Measurements from ENCODE around the gene CACNA2D3. TPM values are rescaled to one million over a fixed set of nuclear protein-coding genes. Genes with fewer than 3 reads are reported as not detected.

Gene CACNA2D3
- total and polyA plus RNA-seq, 4 donors: 0.38 to 2.5 (median 1.1) TPM

DNA sequence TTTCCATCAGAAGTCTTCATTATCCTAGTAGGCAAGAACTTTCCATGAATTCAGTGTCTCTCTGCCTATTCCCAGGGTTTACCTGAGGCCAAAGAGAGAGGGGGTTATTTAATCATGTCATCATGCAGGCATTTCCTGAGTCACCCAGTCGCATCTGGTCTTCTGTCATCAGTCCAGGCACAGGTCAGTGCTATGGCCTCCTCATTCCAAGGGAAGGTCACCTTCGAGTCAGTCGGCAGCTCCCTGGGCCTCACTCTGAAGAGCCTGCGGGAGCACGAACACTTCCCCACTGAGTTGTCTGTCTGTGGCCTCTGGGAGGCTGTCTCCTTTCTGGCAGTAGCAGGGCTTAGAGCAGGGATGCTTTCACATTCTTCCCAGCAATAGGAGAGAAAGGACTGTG, 831.7 kb downstream of the CACNA2D3 start:
- Histone ChIP-seq H3K27ac (ENCODE audit: low read depth in 1 of 2, low read length in 1 of 2) (no peak overlapping the region), H3K27me3 (ENCODE audit: control insufficient read depth in 3 of 3, insufficient read depth in 3 of 3, low read length in 2 of 3) (no peaks in the 10 kb centered on the region), H3K36me3 (ENCODE audit: control insufficient read depth in 4 of 4, insufficient read depth in 4 of 4, low read length in 4 of 4) (no peaks in the 10 kb centered on the region), H3K9me3 (ENCODE audit: control insufficient read depth in 4 of 4, insufficient read depth in 3 of 4, low read length in 3 of 4) (peaks cover 0 to 2% (median 0%) of the 10 kb centered on the region in 4 donors), H3K4me3 (no peak overlapping the region), H3K4me1 (ENCODE audit: control insufficient read depth in 5 of 5, insufficient read depth in 5 of 5, low read length in 5 of 5) (peaks cover 0 to 24% (median 5%) of the 10 kb centered on the region in 5 donors), H3K9ac (ENCODE audit: insufficient read depth in 1 of 2, low read length in 2 of 2) (no peak overlapping the region)
- 65 to 85% methylated on average over 5 of the region's 5 CpGs for WGBS, 2 donors
- ATAC-seq (ENCODE audit: insufficient read depth, low FRiP score) (no peak), DNase-seq (no peak)
- TF ChIP-seq, protein P1, sequence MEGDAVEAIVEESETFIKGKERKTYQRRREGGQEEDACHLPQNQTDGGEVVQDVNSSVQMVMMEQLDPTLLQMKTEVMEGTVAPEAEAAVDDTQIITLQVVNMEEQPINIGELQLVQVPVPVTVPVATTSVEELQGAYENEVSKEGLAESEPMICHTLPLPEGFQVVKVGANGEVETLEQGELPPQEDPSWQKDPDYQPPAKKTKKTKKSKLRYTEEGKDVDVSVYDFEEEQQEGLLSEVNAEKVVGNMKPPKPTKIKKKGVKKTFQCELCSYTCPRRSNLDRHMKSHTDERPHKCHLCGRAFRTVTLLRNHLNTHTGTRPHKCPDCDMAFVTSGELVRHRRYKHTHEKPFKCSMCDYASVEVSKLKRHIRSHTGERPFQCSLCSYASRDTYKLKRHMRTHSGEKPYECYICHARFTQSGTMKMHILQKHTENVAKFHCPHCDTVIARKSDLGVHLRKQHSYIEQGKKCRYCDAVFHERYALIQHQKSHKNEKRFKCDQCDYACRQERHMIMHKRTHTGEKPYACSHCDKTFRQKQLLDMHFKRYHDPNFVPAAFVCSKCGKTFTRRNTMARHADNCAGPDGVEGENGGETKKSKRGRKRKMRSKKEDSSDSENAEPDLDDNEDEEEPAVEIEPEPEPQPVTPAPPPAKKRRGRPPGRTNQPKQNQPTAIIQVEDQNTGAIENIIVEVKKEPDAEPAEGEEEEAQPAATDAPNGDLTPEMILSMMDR (IDR thresholded peaks at IDR 0.05; ENCODE audit: control extremely low read depth, extremely low read depth): no peak

DNA sequence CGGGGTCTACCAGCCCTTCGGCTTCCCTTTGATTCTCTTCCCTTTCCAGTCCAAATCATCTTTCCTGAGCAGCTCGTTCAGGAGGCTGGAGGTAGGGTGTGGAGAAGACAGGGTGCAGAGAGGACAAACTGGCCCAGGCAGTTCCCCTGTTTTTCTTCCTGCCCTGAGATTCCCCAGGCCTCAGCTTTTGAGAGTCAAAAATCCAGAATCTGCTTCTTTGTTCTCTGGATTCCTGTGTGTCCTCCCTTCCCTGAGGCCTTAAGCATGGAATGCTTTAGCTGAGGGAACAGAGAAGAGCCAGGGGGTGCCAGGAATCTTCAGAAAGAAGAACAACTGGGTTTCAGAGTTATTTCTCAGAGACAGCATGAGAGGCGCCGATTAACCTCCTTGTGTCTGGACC, 832.2 kb downstream of the CACNA2D3 start:
- Histone ChIP-seq H3K4me1 (ENCODE audit: control insufficient read depth in 5 of 5, insufficient read depth in 5 of 5, low read length in 5 of 5) (peaks cover 0 to 24% (median 5%) of the 10 kb centered on the region in 5 donors), H3K9me3 (ENCODE audit: control insufficient read depth in 4 of 4, insufficient read depth in 3 of 4, low read length in 3 of 4) (peaks cover 0 to 2% (median 0%) of the 10 kb centered on the region in 4 donors), H3K4me3 (no peak overlapping the region), H3K9ac (ENCODE audit: insufficient read depth in 1 of 2, low read length in 2 of 2) (no peak overlapping the region), H3K27me3 (ENCODE audit: control insufficient read depth in 3 of 3, insufficient read depth in 3 of 3, low read length in 2 of 3) (no peaks in the 10 kb centered on the region), H3K27ac (ENCODE audit: low read depth in 1 of 2, low read length in 1 of 2) (no peak overlapping the region), H3K36me3 (ENCODE audit: control insufficient read depth in 4 of 4, insufficient read depth in 4 of 4, low read length in 4 of 4) (no peaks in the 10 kb centered on the region)
- TF ChIP-seq, protein P1 (IDR thresholded peaks at IDR 0.05; ENCODE audit: control extremely low read depth, extremely low read depth): no peak
- 87 to 92% methylated on average over 5 of the region's 5 CpGs for WGBS, 2 donors
- no peak for DNase-seq
- no peak for ATAC-seq (ENCODE audit: insufficient read depth, low FRiP score)

DNA sequence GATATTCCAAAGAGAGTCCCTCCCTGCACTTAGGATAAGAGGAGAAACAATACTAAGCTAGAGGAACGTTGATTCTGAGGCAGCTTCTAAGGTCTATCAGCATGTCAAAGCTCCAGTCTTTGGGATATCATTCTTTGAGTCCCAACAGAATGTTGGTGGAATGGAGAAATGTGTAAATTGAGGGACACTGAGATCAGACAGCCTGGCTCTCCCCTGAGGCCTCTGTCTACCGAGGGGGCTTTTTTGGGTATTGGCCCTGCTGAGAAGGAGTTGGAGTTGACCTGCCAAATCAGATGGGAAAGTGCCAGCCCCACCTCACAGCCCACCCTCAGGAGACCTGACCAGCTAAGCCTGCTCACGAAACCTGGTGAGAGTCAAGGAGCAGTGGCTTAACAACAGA, 833.1 kb downstream of the CACNA2D3 start:
- H3K27me3 ChIP-seq (ENCODE audit: control insufficient read depth in 3 of 3, insufficient read depth in 3 of 3, low read length in 2 of 3): no peaks in the 10 kb centered on the region
- ATAC-seq (ENCODE audit: insufficient read depth, low FRiP score): no peak
- H3K36me3 ChIP-seq (ENCODE audit: control insufficient read depth in 4 of 4, insufficient read depth in 4 of 4, low read length in 4 of 4): no peaks in the 10 kb centered on the region
- peaks cover 0 to 2% (median 0%) of the 10 kb centered on the region in 4 donors for H3K9me3 ChIP-seq (ENCODE audit: control insufficient read depth in 4 of 4, insufficient read depth in 3 of 4, low read length in 3 of 4)
- TF ChIP-seq, protein P1 (IDR thresholded peaks at IDR 0.05; ENCODE audit: control extremely low read depth, extremely low read depth): no peak
- peaks cover 0 to 20% (median 5%) of the 10 kb centered on the region in 5 donors for H3K4me1 ChIP-seq (ENCODE audit: control insufficient read depth in 5 of 5, insufficient read depth in 5 of 5, low read length in 5 of 5)
- H3K27ac ChIP-seq (ENCODE audit: low read depth in 1 of 2, low read length in 1 of 2): no peak overlapping the region
- DNase-seq: no peak
- no peak overlapping the region for H3K4me3 ChIP-seq
- H3K9ac ChIP-seq (ENCODE audit: insufficient read depth in 1 of 2, low read length in 2 of 2): no peak overlapping the region
- WGBS, 2 donors: 79 to 82% methylated on average over 3 of the region's 3 CpGs

DNA sequence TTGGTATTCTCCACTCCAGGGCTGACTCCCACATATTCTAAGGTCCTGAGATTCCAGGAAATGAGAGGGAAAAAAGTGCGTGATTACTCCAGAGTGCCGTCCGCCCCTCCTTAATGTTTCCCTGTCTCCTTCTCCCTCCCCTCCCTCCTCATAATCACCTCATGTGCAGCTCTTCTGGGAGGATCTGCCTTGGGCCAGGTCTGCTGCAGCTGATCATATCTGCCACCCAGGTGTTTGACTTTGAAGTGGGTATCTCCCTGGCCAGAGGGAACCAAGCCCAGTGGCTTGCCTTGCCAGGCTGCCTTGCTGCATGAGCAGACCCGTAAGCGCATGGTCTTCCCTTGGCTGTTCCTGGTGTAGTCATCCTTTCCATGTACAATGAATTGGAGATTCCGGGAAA, 833.6 kb downstream of the CACNA2D3 start:
- no peak for ATAC-seq (ENCODE audit: insufficient read depth, low FRiP score)
- DNase-seq: no peak
- Histone ChIP-seq H3K27me3 (ENCODE audit: control insufficient read depth in 3 of 3, insufficient read depth in 3 of 3, low read length in 2 of 3) (no peaks in the 10 kb centered on the region), H3K4me3 (no peak overlapping the region), H3K27ac (ENCODE audit: low read depth in 1 of 2, low read length in 1 of 2) (no peak overlapping the region), H3K36me3 (ENCODE audit: control insufficient read depth in 4 of 4, insufficient read depth in 4 of 4, low read length in 4 of 4) (no peaks in the 10 kb centered on the region), H3K4me1 (ENCODE audit: control insufficient read depth in 5 of 5, insufficient read depth in 5 of 5, low read length in 5 of 5) (peaks cover 0 to 15% (median 5%) of the 10 kb centered on the region in 5 donors), H3K9me3 (ENCODE audit: control insufficient read depth in 4 of 4, insufficient read depth in 3 of 4, low read length in 3 of 4) (peaks cover 0 to 2% (median 0%) of the 10 kb centered on the region in 4 donors), H3K9ac (ENCODE audit: insufficient read depth in 1 of 2, low read length in 2 of 2) (no peak overlapping the region)
- TF ChIP-seq, protein P1 (IDR thresholded peaks at IDR 0.05; ENCODE audit: control extremely low read depth, extremely low read depth): no peak
- WGBS, 2 donors: 91% methylated on average over 6 of the region's 6 CpGs
